WTC11 (cell line): Measurements from ENCODE around the gene CDC42EP4. TPM values are rescaled to one million over a fixed set of nuclear protein-coding genes. Genes with fewer than 3 reads are reported as not detected.

Source experiments
- ATAC-seq: fragments of 200-7000 bp; cut with Tn5 transposase; 2 replicates; pipeline ENCODE4 v1.10.0; 2021; ENCODE audit warnings: mild to moderate bottlenecking, moderate library complexity
- Bru-seq: library from RNA; stranded (reverse); fragments of 400-500 nt; gene quantifications from one replicate; lab custom pipeline; 2021; lab: Mats Ljungman, UMichigan
- CTCF ChIA-PET: fragments of 300-600 bp; sonication (Branson Sonifier 250); formaldehyde crosslinking; loops from one replicate; lab custom pipeline; 2021; ENCODE audit warnings: antibody characterized with exemption; lab: Charles Lee
- POLR2A ChIA-PET: fragments of 350-600 bp; sonication (Branson Sonifier 250); formaldehyde crosslinking; loops from one replicate; lab custom pipeline; 2021; ENCODE audit warnings: antibody characterized with exemption; lab: Charles Lee
- DNase-seq: peaks from one replicate; pipeline ENCODE4 v3.0.0; 2021; ENCODE audit warnings: low spot score
- H3K27ac Mint-ChIP-seq: 2 replicates; pipeline ENCODE4 v1.8.0; 2021; ENCODE audit warnings: mixed read lengths
- H3K27me3 Mint-ChIP-seq: 2 replicates; pipeline ENCODE4 v1.8.0; 2021; ENCODE audit warnings: low read depth, mild to moderate bottlenecking, moderate library complexity, mixed read lengths
- H3K36me3 Mint-ChIP-seq: 2 replicates; pipeline ENCODE4 v1.8.0; 2021; ENCODE audit warnings: mixed read lengths
- H3K4me1 Mint-ChIP-seq: 2 replicates; pipeline ENCODE4 v1.8.0; 2022; ENCODE audit warnings: mixed read lengths
- H3K4me3 Mint-ChIP-seq: 2 replicates; pipeline ENCODE4 v1.8.0; 2021; ENCODE audit warnings: mild to moderate bottlenecking, moderate library complexity, mixed read lengths
- H3K9me3 Mint-ChIP-seq: 2 replicates; pipeline ENCODE4 v1.8.0; 2021; ENCODE audit warnings: mixed read lengths
- CREB1 ChIP-seq: sonication (generic); formaldehyde crosslinking; IDR thresholded peaks from 2 replicates; pipeline ENCODE4 v1.8.0; 2023; ENCODE audit warnings: mild to moderate bottlenecking, missing genetic modification reagents
- CREM ChIP-seq: sonication (generic); formaldehyde crosslinking; IDR thresholded peaks from 2 replicates; pipeline ENCODE4 v1.8.1; 2022; ENCODE audit warnings: mild to moderate bottlenecking, missing genetic modification reagents, moderate library complexity
- ELF4 ChIP-seq: sonication (generic); formaldehyde crosslinking; IDR thresholded peaks from 2 replicates; pipeline ENCODE4 v1.8.1; 2022; ENCODE audit warnings: low read depth, mild to moderate bottlenecking, moderate library complexity, missing genetic modification reagents
- FOXK1 ChIP-seq: sonication (generic); formaldehyde crosslinking; IDR thresholded peaks from 2 replicates; pipeline ENCODE4 v1.8.0; 2022; ENCODE audit warnings: mild to moderate bottlenecking, moderate library complexity, missing genetic modification reagents
- GABPB1 ChIP-seq: sonication (generic); formaldehyde crosslinking; IDR thresholded peaks from 2 replicates; pipeline ENCODE4 v1.8.1; 2023; ENCODE audit warnings: mild to moderate bottlenecking, missing genetic modification reagents
- KAT7 ChIP-seq: sonication (generic); formaldehyde crosslinking; IDR thresholded peaks from 2 replicates; pipeline ENCODE4 v1.8.1; 2023; ENCODE audit warnings: missing genetic modification reagents, mild to moderate bottlenecking, borderline replicate concordance
- RORB ChIP-seq: fragments of 250-450 bp; sonication (Bioruptor Pico); IDR thresholded peaks from 2 replicates; pipeline ENCODE4 v1.9.0; 2021; ENCODE audit warnings: mild to moderate bottlenecking
- TCF7 ChIP-seq: sonication (generic); formaldehyde crosslinking; IDR thresholded peaks from 2 replicates; pipeline ENCODE4 v1.8.0; 2022; ENCODE audit warnings: mild to moderate bottlenecking, low read depth, missing genetic modification reagents, moderate library complexity
- TP53 ChIP-seq: sonication (generic); formaldehyde crosslinking; IDR thresholded peaks from 2 replicates; pipeline ENCODE4 v1.8.1; 2023; ENCODE audit warnings: mild to moderate bottlenecking, missing genetic modification reagents
- ZBTB21 ChIP-seq: sonication (generic); formaldehyde crosslinking; IDR thresholded peaks from 2 replicates; pipeline ENCODE4 v1.8.1; 2023; ENCODE audit warnings: mild to moderate bottlenecking, missing genetic modification reagents, borderline replicate concordance
- ZNF138 ChIP-seq: sonication (generic); formaldehyde crosslinking; conservative IDR thresholded peaks from 2 replicates; pipeline ENCODE4 v1.8.1; 2022; ENCODE audit warnings: mild to moderate bottlenecking, moderate library complexity, missing genetic modification reagents
- ZNF232 ChIP-seq: sonication (generic); formaldehyde crosslinking; IDR thresholded peaks from 2 replicates; pipeline ENCODE4 v1.8.0; 2022; ENCODE audit warnings: mild to moderate bottlenecking, missing genetic modification reagents
- ZNF396 ChIP-seq: fragments of 250-450 bp; sonication (Bioruptor Pico); IDR thresholded peaks from 2 replicates; pipeline ENCODE4 v1.8.0; 2021; ENCODE audit warnings: mild to moderate bottlenecking, moderate library complexity, borderline replicate concordance
- long read RNA-seq, 3 experiments: library from RNA in 1 of 3; library from capped mRNA in 1 of 3; library from polyadenylated mRNA in 1 of 3; unstranded in 2 of 3; stranded (forward) in 1 of 3; transcript quantifications; one replicate each; pipeline ENCODE4 v2.0.0, GENCODE V29; 2021
- total RNA-seq: library from RNA; stranded (reverse); gene quantifications from 3 replicates; pipeline ENCODE4 v1.2.3, GENCODE V29; 2021
- TF ChIP-seq, protein P1 (sequence below): sonication (generic); formaldehyde crosslinking; IDR thresholded peaks from 2 replicates; pipeline ENCODE4 v1.8.0; 2022; ENCODE audit warnings: mild to moderate bottlenecking, missing genetic modification reagents
- TF ChIP-seq, protein P2 (sequence below): fragments of 250-450 bp; sonication (Bioruptor Pico); IDR thresholded peaks from 2 replicates; pipeline ENCODE4 v1.9.0; 2021; ENCODE audit warnings: moderate library complexity, mild to moderate bottlenecking, inconsistent platforms, borderline replicate concordance
- TF ChIP-seq, protein P3 (sequence below): sonication (generic); formaldehyde crosslinking; IDR thresholded peaks from 2 replicates; pipeline ENCODE4 v1.8.1; 2022; ENCODE audit warnings: mild to moderate bottlenecking, moderate library complexity, missing genetic modification reagents
- TF ChIP-seq, protein P4 (sequence below): sonication (generic); formaldehyde crosslinking; IDR thresholded peaks from 2 replicates; pipeline ENCODE4 v1.8.0; 2023; ENCODE audit warnings: missing genetic modification reagents, mild to moderate bottlenecking, borderline replicate concordance
- TF ChIP-seq, protein P5 (sequence below): sonication (generic); formaldehyde crosslinking; IDR thresholded peaks from 2 replicates; pipeline ENCODE4 v1.8.0; 2022; ENCODE audit warnings: mild to moderate bottlenecking, missing genetic modification reagents
- TF ChIP-seq, protein P6 (sequence below): sonication (generic); formaldehyde crosslinking; IDR thresholded peaks from 2 replicates; pipeline ENCODE4 v1.8.1; 2023; ENCODE audit warnings: mild to moderate bottlenecking, missing genetic modification reagents
- TF ChIP-seq, protein P7 (sequence below): sonication (generic); formaldehyde crosslinking; IDR thresholded peaks from 2 replicates; pipeline ENCODE4 v1.8.0; 2023; ENCODE audit warnings: missing genetic modification reagents

CDC42EP4 gene, protein sequence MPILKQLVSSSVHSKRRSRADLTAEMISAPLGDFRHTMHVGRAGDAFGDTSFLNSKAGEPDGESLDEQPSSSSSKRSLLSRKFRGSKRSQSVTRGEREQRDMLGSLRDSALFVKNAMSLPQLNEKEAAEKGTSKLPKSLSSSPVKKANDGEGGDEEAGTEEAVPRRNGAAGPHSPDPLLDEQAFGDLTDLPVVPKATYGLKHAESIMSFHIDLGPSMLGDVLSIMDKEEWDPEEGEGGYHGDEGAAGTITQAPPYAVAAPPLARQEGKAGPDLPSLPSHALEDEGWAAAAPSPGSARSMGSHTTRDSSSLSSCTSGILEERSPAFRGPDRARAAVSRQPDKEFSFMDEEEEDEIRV
- 17.0 to 18.8 TPM (median 18.4 TPM) in 3 replicates for total RNA-seq
- Bru-seq, nascent RNA, result percentile 56 among the genes with signal in this experiment
- long read RNA-seq, experiment 1, transcript CDC42EP4-205 (2 exons, 1,022 nt), result minor isoform, 11 of 67 reads
- long read RNA-seq, experiment 1, transcript CDC42EP4-201 (2 exons, 3,272 nt), result major isoform, 47 of 67 reads
- long read RNA-seq, experiment 1, partial matches to known transcripts, result 0 of 67 reads
- long read RNA-seq, experiment 1, other reads (novel, unspliced or antisense), result 9 of 67 reads
- long read RNA-seq, experiment 2, partial matches to known transcripts, result 0 of 9 reads
- long read RNA-seq, experiment 2, other reads (novel, unspliced or antisense), result 6 of 9 reads
- long read RNA-seq, experiment 3, transcript CDC42EP4-201 (2 exons, 3,272 nt), result major isoform, 6 of 7 reads
- long read RNA-seq, experiment 3, partial matches to known transcripts, result 0 of 7 reads
- long read RNA-seq, experiment 3, other reads (novel, unspliced or antisense), result 0 of 7 reads

DNA sequence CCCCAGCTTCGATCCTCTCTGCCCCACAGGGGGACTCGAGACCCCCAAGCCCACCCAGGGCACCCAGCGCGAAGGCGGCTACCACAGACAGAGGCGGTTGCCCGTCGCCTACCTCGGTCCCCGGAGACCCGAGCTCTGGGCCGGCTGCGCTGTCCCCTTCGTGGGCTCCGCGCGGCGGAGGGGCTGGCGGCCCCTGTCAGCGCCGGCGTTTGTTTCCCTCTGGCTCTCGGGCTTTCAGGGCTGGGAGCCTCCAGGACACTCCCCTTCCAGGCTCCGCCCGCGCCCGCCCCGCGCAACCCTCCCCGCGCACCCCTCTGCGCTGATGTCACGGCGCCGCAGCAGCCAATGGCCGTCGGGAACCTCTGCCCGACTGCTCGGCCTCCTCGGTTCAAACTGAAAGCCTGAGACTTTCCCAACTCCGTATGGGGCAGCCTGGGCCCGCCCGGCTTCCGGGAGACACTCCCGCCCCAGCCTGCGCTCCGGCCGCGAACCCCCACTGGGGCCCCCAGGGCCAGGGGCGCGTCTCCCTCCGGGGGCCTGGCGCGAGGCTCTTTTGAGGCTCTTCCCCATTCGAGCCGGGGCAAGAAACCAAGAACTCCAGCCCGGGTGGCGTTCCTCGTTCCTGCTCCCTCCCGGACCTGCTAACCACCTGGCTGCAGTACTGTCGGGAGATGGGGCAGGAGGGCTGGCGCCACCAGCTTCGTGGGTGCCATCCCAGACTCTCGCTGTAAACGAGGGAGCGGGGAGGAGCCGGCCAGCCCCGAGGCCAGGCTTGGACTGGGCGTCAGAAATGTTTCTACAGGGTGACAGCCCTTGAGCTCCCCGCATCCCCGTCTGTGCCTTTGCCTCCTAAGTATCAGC, at the start of gene CDC42EP4:
CDC42EP4 (minus strand) TSS at position 221 of the 861 bp plus-strand sequence. CDS start 25,501 bp downstream, outside the sequence.
- Mint-ChIP-seq H3K27ac (no peak within 1 kb of the TSS), H3K9me3 (no peaks in the 10 kb centered on the region), H3K4me1 (peaks cover 33% of the 10 kb centered on the region), H3K27me3 (peaks cover 16% of the 10 kb centered on the region), H3K36me3 (no peaks in the 10 kb centered on the region), H3K4me3 (peak within 1 kb of the TSS; percentile 87)
- peak; percentile 96 for DNase-seq
- ChIA-PET POLR2A (interaction anchor here (0.5 to 5.3 kb wide), 7 partner anchors 10 to 123 kb away, joined by 3 to 55 read pairs (median 6); no protein-coding TSS in a partner anchor), CTCF (interaction anchor here (0.7 to 7.7 kb wide), 20 partner anchors 8 to 585 kb away, joined by 3 to 88 read pairs (median 5); a partner anchor contains a TSS)
- ATAC-seq, result peak; percentile 89
- TF ChIP-seq ZNF232 (CRISPR knock-in tag) (peak; percentile 64; the same call in 1 of the 2 replicates), ELF4 (CRISPR knock-in tag) (peak; percentile 43; the same call in 1 of the 2 replicates), FOXK1 (CRISPR knock-in tag) (peak; percentile 23; the same call in 1 of the 2 replicates), ZNF396 (CRISPR knock-in tag) (no peak), ZBTB21 (0 out of 2 replicates have a peak, but pooled peaks have one; percentile 36), CREB1 (CRISPR knock-in tag) (no peak), RORB (CRISPR knock-in tag) (no peak), TP53 (CRISPR knock-in tag) (peak; percentile 31; the same call in 1 of the 2 replicates), TCF7 (CRISPR knock-in tag) (no peak), CREM (CRISPR knock-in tag) (0 out of 2 replicates have a peak, but pooled peaks have one; percentile 39), KAT7 (no peak; the same call in 1 of the 2 replicates), ZNF138 (CRISPR knock-in tag) (0 out of 2 replicates have a peak, but pooled peaks have one; percentile 33), GABPB1 (CRISPR knock-in tag) (peak; percentile 57)
- TF ChIP-seq, protein P1, sequence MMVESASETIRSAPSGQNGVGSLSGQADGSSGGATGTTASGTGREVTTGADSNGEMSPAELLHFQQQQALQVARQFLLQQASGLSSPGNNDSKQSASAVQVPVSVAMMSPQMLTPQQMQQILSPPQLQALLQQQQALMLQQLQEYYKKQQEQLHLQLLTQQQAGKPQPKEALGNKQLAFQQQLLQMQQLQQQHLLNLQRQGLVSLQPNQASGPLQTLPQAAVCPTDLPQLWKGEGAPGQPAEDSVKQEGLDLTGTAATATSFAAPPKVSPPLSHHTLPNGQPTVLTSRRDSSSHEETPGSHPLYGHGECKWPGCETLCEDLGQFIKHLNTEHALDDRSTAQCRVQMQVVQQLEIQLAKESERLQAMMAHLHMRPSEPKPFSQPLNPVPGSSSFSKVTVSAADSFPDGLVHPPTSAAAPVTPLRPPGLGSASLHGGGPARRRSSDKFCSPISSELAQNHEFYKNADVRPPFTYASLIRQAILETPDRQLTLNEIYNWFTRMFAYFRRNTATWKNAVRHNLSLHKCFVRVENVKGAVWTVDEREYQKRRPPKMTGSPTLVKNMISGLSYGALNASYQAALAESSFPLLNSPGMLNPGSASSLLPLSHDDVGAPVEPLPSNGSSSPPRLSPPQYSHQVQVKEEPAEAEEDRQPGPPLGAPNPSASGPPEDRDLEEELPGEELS (CRISPR knock-in tag), result peak; percentile 12; the same call in 1 of the 2 replicates
- TF ChIP-seq, protein P2, sequence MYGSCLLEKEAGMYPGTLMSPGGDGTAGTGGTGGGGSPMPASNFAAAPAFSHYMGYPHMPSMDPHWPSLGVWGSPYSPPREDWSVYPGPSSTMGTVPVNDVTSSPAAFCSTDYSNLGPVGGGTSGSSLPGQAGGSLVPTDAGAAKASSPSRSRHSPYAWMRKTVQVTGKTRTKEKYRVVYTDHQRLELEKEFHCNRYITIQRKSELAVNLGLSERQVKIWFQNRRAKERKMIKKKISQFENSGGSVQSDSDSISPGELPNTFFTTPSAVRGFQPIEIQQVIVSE, result no peak
- TF ChIP-seq, protein P3, sequence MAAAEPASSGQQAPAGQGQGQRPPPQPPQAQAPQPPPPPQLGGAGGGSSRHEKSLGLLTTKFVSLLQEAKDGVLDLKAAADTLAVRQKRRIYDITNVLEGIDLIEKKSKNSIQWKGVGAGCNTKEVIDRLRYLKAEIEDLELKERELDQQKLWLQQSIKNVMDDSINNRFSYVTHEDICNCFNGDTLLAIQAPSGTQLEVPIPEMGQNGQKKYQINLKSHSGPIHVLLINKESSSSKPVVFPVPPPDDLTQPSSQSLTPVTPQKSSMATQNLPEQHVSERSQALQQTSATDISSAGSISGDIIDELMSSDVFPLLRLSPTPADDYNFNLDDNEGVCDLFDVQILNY, result 0 out of 2 replicates have a peak, but pooled peaks have one; percentile 68
- TF ChIP-seq, protein P4, sequence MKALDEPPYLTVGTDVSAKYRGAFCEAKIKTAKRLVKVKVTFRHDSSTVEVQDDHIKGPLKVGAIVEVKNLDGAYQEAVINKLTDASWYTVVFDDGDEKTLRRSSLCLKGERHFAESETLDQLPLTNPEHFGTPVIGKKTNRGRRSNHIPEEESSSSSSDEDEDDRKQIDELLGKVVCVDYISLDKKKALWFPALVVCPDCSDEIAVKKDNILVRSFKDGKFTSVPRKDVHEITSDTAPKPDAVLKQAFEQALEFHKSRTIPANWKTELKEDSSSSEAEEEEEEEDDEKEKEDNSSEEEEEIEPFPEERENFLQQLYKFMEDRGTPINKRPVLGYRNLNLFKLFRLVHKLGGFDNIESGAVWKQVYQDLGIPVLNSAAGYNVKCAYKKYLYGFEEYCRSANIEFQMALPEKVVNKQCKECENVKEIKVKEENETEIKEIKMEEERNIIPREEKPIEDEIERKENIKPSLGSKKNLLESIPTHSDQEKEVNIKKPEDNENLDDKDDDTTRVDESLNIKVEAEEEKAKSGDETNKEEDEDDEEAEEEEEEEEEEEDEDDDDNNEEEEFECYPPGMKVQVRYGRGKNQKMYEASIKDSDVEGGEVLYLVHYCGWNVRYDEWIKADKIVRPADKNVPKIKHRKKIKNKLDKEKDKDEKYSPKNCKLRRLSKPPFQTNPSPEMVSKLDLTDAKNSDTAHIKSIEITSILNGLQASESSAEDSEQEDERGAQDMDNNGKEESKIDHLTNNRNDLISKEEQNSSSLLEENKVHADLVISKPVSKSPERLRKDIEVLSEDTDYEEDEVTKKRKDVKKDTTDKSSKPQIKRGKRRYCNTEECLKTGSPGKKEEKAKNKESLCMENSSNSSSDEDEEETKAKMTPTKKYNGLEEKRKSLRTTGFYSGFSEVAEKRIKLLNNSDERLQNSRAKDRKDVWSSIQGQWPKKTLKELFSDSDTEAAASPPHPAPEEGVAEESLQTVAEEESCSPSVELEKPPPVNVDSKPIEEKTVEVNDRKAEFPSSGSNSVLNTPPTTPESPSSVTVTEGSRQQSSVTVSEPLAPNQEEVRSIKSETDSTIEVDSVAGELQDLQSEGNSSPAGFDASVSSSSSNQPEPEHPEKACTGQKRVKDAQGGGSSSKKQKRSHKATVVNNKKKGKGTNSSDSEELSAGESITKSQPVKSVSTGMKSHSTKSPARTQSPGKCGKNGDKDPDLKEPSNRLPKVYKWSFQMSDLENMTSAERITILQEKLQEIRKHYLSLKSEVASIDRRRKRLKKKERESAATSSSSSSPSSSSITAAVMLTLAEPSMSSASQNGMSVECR (CRISPR knock-in tag), result peak; percentile 40; the same call in 1 of the 2 replicates
- TF ChIP-seq, protein P5, sequence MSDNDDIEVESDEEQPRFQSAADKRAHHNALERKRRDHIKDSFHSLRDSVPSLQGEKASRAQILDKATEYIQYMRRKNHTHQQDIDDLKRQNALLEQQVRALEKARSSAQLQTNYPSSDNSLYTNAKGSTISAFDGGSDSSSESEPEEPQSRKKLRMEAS (CRISPR knock-in tag), result peak; percentile 75; the same call in 1 of the 2 replicates
- TF ChIP-seq, protein P6, sequence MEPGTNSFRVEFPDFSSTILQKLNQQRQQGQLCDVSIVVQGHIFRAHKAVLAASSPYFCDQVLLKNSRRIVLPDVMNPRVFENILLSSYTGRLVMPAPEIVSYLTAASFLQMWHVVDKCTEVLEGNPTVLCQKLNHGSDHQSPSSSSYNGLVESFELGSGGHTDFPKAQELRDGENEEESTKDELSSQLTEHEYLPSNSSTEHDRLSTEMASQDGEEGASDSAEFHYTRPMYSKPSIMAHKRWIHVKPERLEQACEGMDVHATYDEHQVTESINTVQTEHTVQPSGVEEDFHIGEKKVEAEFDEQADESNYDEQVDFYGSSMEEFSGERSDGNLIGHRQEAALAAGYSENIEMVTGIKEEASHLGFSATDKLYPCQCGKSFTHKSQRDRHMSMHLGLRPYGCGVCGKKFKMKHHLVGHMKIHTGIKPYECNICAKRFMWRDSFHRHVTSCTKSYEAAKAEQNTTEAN (CRISPR knock-in tag), result 0 out of 2 replicates have a peak, but pooled peaks have one; percentile 35
- TF ChIP-seq, protein P7, sequence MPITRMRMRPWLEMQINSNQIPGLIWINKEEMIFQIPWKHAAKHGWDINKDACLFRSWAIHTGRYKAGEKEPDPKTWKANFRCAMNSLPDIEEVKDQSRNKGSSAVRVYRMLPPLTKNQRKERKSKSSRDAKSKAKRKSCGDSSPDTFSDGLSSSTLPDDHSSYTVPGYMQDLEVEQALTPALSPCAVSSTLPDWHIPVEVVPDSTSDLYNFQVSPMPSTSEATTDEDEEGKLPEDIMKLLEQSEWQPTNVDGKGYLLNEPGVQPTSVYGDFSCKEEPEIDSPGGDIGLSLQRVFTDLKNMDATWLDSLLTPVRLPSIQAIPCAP (CRISPR knock-in tag), result peak; percentile 53; the same call in 1 of the 2 replicates
